ENCODE measurements around the gene RDH13. TPM values are rescaled to one million over a fixed set of nuclear protein-coding genes. Genes with fewer than 3 reads are reported as not detected.
"Not testable (repeated sequence)": the region's sequence is repeated elsewhere in the genome, so short reads cannot be mapped to it uniquely, and the experiment has no call there.

Gene RDH13
- total RNA-seq, 1 experiment from 2014 or later = 18.1 TPM

- in situ Hi-C loops (cut with HindIII; ENCODE audit: low pct_unique_long_range_greater_than_20kb, low sequenced_read_pairs) = not testable (repeated sequence)
These were observed 54.8 kb downstream of the RDH13 start for GRCh38 chr19:55008189-55008588.

GRCh38 chr19:55007537-55007936 is 55.4 kb downstream of the RDH13 start:
- DNase-seq (ENCODE audit: low read depth, low spot score); in situ Hi-C loops (cut with HindIII; ENCODE audit: low pct_unique_long_range_greater_than_20kb, low sequenced_read_pairs): not testable (repeated sequence)

More at GRCh38 chr19:55008189-55008588, 54.8 kb downstream of the RDH13 start:
- not testable (repeated sequence) for DNase-seq (ENCODE audit: low read depth, low spot score)

GRCh38 chr19:55006795-55007194 is 56.2 kb downstream of the RDH13 start:
- DNase-seq (ENCODE audit: low read depth, low spot score); in situ Hi-C loops (cut with HindIII; ENCODE audit: low pct_unique_long_range_greater_than_20kb, low sequenced_read_pairs): not testable (repeated sequence)

- in situ Hi-C loops (cut with HindIII; ENCODE audit: low pct_unique_long_range_greater_than_20kb, low sequenced_read_pairs) = no loop called here
- DNase-seq (ENCODE audit: low read depth, low spot score) = peak; percentile 76
These were observed 57.1 kb downstream of the RDH13 start for GRCh38 chr19:55005684-55006488.

GRCh38 chr19:55000761-55001160 is 62.2 kb downstream of the RDH13 start:
- in situ Hi-C loops (cut with HindIII; ENCODE audit: low pct_unique_long_range_greater_than_20kb, low sequenced_read_pairs) = no loop called here
- DNase-seq (ENCODE audit: low read depth, low spot score) = no peak

- DNase-seq (ENCODE audit: low read depth, low spot score); in situ Hi-C loops (cut with HindIII; ENCODE audit: low pct_unique_long_range_greater_than_20kb, low sequenced_read_pairs): not testable (repeated sequence)
These were observed 64.2 kb downstream of the RDH13 start for GRCh38 chr19:54998751-54999239.

- in situ Hi-C loops (cut with HindIII; ENCODE audit: low pct_unique_long_range_greater_than_20kb, low sequenced_read_pairs) = no loop called here
- no peak for DNase-seq (ENCODE audit: low read depth, low spot score)
These were observed 67.4 kb downstream of the RDH13 start for GRCh38 chr19:54995561-54995960.

Other genes starting within 250 kb of the RDH13 start
- gene KIR3DL1, start 246.7 kb downstream of the RDH13 start, total RNA-seq (2014; rRNA removed; shearing (Covaris generic)) = not detected in 2 replicates
- gene KIR2DS4, start 230.5 kb downstream of the RDH13 start, total RNA-seq (2014; rRNA removed; shearing (Covaris generic)) = not detected in 2 replicates
- gene KIR3DL2, start 212.7 kb downstream of the RDH13 start, total RNA-seq (2014; rRNA removed; shearing (Covaris generic)) = not detected in 2 replicates
- gene FCAR, start 188.9 kb downstream of the RDH13 start, total RNA-seq (2014; rRNA removed; shearing (Covaris generic)) = not detected in 2 replicates
- not detected in 2 replicates for gene NCR1, start 157.0 kb downstream of the RDH13 start, total RNA-seq (2014; rRNA removed; shearing (Covaris generic))
- gene NLRP7, start 115.6 kb downstream of the RDH13 start, total RNA-seq (2014; rRNA removed; shearing (Covaris generic)) = 0.08 and 0.13 TPM in 2 replicates
- not detected in 2 replicates for gene NLRP2, start 96.8 kb downstream of the RDH13 start, total RNA-seq (2014; rRNA removed; shearing (Covaris generic))
- gene GP6, start 24.9 kb downstream of the RDH13 start, total RNA-seq (2014; rRNA removed; shearing (Covaris generic)) = not detected in 2 replicates
- 8.1 and 8.7 TPM in 2 replicates for gene EPS8L1, start 12.7 kb upstream of the RDH13 start, total RNA-seq (2014; rRNA removed; shearing (Covaris generic))
- 30.0 and 35.1 TPM in 2 replicates for gene PPP1R12C, start 54.5 kb upstream of the RDH13 start, total RNA-seq (2014; rRNA removed; shearing (Covaris generic))
- gene TNNT1, start 86.1 kb upstream of the RDH13 start, total RNA-seq (2014; rRNA removed; shearing (Covaris generic)) = 53.1 and 53.4 TPM in 2 replicates
- gene TNNI3, start 94.6 kb upstream of the RDH13 start, total RNA-seq (2014; rRNA removed; shearing (Covaris generic)) = 1.6 and 2.3 TPM in 2 replicates
- 2.8 and 3.2 TPM in 2 replicates for gene DNAAF3, start 103.5 kb upstream of the RDH13 start, total RNA-seq (2014; rRNA removed; shearing (Covaris generic))
- 0.37 and 1.1 TPM in 2 replicates for gene SYT5, start 117.1 kb upstream of the RDH13 start, total RNA-seq (2014; rRNA removed; shearing (Covaris generic))
- 29.8 and 38.1 TPM in 2 replicates for gene PTPRH, start 146.4 kb upstream of the RDH13 start, total RNA-seq (2014; rRNA removed; shearing (Covaris generic))
- 0.21 and 0.55 TPM in 2 replicates for gene TMEM86B, start 165.6 kb upstream of the RDH13 start, total RNA-seq (2014; rRNA removed; shearing (Covaris generic))
- 33.7 and 44.3 TPM in 2 replicates for gene PPP6R1, start 195.9 kb upstream of the RDH13 start, total RNA-seq (2014; rRNA removed; shearing (Covaris generic))
- gene HSPBP1, start 217.0 kb upstream of the RDH13 start, total RNA-seq (2014; rRNA removed; shearing (Covaris generic)) = 33.7 and 39.7 TPM in 2 replicates
- gene BRSK1, start 220.8 kb upstream of the RDH13 start, total RNA-seq (2014; rRNA removed; shearing (Covaris generic)) = 3.3 and 3.5 TPM in 2 replicates